GM19372 (cell line): Measurements from ENCODE around the gene TRIO.
"Not testable (repeated sequence)": the region's sequence is repeated elsewhere in the genome, so short reads cannot be mapped to it uniquely, and the experiment has no call there.

Source experiments
- ATAC-seq: cut with Tn5 transposase; IDR thresholded peaks from one replicate; pipeline ENCODE4 v1.9.1; 2021; ENCODE audit warnings: mild to moderate bottlenecking, low read depth, moderate library complexity; ENCODE audit not compliant: unreplicated experiment

TRIO gene

DNA sequence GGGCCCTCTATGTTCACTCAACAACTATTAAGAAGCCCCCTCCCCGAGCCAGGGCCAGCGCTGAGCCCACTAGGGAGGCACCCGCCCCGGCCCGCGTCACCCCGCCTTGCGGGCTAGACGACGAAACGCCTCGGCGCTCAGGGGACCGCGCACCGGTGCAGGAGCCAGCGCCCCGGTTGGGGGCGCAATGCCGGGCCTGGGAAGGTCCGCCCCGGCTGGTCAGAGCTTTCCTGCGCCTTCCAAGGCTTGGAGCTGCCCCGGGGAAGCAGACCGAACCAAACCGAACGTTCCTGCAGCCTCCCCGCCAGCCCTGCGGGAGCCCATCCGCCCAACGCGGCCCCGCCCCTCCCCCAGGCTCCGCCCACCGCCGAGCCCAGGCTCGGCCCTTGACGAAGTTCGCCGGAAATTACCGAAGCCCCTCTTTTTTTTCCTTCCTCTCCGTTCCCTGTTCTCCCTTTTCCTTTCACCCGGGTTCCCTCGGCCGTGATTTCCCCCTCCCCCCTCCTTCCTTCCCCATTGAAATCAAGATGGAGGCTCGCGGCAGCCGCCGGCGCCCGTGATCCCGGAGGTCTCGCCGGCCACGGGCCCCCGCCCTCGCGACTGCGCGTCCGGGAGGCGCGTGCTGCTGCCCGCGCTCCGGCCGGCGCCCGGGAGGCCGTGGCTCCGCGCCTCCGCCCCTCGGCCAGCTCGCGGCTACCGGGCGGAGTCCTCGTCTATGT lies at the start of gene TRIO:
TRIO (plus strand) TSS at position 516 of the 719 bp plus-strand sequence. CDS start 384 bp downstream, outside the sequence.
- peak; percentile 38 for ATAC-seq

DNA sequence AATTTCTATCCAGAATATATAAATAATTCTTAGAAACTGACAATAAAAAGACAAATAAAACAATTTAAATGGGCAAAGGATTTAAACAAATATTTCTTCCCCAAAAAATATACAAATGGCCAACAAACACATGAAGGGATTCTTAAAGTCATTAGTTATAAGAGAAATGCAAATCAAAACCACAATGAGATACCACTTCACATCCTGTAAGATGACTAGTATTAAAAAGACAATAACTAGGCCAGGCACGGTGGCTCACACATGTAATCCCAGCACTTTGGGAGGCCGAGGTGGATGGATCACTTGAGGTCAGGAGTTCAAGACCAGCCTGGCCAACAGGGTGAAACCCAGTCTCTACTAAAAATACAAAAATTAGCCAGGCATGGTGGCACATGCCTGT lies 45.8 kb upstream of the TRIO start:
- not testable (repeated sequence) for ATAC-seq

DNA sequence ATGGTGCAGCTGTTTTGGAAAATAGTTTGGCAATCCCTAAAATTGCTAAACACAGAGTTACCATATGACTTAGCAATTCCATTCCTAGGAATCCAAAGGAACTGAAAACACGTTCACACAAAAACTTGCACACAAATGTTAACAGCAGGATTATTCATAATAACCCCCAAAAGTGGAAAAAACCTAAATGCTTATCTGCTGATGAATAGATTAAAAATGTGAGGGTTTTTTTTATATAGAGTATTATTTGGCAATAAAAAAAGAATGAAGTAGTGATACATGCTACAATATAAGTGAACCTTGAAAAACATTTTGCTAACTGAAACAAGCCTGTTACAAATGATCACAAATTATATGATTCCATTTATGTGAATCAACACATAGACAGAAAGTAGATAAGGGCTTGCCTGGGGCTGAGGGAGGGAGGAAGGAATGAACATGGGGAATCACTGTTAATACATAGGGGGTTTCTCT lies 45.1 kb upstream of the TRIO start:
- no peak for ATAC-seq

DNA sequence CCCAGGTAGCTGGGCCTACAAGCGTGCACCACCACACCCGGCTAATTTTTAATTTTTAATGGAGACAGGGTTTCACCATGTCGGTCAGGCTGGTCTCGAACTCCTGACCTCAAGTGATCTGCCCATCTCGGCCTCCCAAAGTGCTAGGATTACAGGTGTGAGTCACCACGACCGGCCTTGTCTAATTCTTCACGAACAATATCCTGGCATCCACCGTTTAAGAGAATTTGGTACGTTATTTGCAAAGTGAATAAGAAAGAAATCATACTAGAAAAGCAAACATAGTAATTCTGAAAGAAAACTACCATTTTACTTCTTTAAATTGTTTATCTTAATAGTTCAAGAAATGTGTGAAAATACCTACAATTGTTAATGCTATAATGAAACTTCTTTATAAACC lies 42.9 kb upstream of the TRIO start:
- no peak for ATAC-seq

DNA sequence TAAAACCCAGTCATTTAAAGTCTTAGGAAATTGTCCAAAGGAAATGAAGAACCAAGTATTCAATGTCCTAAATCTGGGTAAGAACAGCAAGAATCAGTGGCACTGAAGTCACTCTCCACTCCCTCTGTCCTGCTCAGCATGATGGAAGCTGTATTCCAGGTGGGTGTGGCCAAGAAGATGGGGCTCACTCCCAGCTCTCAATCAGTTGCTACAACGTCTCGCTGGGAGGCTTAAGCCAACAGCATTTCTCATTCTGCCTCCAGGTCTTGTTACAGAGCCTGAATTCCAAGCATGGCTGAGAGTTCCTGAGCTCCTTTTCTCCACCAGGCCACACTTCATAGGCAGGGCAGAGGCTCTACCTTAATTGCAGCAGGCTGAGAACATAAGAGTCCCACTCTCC lies 41.2 kb upstream of the TRIO start:
- ATAC-seq: no peak

DNA sequence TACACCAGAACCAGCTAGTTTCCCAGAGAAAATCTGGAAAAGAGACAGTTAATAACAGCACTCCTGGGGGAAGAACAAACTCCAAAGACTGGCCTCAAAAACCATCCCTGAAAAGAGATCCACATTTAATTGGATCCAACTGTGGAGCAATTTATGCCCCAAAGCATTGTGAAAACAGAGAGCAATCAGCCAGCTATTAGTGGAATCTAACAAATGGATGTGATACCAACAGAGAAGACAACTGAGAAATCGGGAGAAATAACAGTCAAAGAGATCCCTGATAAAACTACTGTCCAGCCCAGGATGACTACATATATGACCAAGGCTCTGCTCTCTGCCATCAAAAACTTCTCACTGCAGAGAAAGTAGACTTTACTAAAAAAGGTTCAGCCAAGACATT lies 40.5 kb upstream of the TRIO start:
- ATAC-seq: no peak

DNA sequence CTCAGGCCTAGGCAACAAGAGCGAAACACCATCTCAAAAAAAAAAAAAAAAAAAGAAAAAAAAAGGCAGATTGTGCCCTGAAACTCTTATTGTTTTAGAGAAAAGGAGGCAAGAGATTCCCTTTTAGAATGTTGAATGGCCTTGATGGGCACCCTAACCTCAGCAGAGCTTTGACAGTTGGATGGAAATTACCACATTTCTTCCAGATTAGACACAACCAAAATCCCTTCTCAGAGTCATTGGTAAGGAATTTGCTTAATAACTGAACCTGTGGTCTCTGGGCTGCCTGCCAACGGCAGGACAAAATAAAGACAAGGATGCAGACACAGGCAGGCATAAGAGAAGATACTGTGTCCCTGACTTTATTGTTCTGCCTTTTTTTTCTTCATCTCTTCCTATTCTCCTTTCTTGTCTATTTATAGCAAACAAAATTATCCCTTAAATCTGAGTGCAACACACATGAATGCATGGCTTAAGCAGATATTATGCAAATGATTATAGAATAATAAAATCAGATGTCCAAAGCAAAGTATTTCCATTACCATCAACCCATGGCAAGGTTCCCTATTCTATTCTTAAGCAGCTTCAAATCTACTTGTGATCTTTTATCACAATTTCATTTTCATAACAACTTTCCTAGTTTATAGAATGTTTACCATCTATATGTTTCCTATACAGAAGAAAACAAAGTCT lies 37.3 kb upstream of the TRIO start:
- ATAC-seq: no peak

DNA sequence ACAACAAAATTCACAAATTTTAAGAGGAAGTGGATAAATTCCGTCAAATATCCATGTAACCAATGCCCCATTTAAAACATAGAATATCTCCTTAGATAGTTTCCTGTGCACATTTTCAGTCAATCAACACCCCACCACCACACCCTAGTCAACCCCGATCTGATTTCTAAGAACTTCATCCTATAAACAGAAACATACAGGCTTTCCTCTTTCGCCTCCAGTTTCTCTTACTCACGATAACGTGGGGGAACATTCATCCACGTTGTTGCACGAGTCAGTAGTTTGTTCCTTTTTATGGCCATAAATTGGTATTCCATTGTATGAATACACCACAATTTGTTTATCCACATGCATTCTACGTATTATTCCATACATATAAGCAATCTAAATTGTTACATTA lies 35.6 kb upstream of the TRIO start:
- no peak for ATAC-seq

DNA sequence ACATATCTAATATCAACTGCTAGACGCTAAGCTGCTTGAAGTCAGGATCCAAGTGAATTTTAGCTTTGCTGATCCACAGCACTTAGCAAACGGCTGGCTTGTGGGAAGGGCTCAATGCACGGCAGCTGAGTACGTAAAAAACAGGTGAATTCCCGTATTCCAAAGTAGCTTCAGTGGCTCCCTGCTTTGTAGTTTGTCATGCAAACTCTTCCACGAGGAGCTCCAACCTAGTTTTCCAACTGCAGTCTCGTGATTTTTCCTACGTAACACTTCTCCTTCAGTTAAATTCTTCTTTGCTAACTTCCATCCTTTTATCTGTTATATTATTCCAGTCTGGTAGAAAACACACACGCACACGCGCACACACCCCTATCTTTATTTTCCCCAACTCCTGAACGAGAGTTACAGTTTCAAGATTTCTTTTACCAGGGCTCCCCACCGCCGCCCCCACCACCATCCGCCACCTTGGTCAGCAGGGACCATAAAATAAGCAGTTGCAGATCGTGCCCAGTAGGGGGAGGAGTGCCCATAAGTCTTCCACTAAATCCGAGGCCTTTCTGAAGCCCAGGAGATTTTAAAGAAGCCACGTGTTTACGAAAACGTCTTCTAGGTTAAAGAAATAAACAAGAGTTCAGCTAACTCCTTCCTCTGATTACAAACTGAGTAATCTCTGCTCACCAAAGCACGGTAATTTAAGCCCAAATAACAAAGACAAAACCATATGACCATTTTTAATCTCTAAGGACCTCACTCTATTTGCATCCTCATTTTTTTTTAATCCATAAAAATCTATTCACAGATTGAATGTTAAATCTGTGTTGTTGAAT lies 34.8 kb upstream of the TRIO start:
- peak; percentile 78 for ATAC-seq

DNA sequence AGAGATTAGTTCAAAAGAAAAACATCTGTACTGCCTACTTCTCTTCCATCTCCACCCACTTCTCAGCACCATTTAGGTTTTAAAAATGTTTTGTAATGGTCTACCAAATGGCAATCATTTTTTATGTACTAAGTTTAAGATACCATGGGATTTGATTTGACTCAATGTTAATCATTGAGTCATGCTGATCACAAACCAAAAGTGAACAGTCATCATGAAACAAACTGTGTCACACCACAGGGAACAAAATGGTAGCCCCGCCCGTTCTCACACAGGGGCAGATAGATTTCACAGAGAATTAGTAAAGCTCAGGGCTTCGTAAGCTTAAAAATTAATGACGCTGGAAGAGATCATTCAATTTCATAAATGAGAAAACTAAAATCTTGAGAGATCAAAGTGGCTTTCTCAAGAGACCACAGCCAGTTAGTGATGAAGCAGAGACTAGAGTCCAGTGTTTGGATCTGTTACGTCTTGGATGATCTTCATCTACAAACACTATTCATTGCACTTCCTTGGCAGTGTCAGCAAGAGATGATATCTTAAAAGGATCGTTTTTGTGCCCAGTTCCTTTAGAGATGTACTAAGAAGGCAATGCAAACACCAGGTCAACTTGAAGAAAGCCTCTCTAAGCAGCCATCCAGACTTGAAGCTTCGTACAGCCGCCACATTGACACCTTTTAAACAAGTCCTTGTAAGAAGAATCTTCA lies 33.9 kb upstream of the TRIO start:
- ATAC-seq: peak; percentile 69

DNA sequence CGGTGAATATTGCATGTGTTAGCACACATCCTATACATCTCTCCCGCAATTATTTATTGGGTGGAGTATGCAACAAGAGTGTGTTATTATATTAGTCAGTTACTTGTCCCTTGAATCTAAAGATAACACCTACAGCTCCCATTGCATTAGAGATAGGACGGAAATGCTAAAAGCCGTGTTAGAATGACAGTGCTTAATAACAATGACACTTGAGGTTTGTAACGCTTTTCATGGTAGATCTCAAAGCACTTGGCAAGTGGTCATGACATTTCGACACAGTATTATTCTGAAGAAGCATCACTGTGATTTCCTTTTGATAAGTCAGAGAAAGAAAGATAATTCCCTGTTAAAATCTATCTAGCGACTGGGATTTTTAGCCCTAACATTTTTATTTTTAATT lies 33.4 kb upstream of the TRIO start:
- no peak for ATAC-seq

DNA sequence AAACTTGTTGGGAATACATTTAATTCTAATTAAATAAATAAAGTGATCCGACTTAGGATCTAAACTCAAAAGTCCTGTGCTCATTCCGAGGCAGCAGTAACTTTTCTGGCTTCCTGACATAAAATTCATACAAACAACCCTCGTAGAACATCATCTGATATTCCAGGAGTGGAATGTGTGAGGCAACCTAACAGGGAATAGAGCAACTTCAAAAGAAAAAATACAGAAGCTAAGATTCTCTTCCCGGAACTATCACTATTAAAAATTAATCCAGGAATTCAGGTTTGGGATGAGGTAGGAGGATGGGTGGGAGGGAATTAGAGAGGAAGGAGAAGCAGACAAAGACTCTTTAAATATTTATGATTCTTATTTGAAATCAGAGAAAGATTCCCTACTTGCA lies 32.9 kb upstream of the TRIO start:
- ATAC-seq: no peak

DNA sequence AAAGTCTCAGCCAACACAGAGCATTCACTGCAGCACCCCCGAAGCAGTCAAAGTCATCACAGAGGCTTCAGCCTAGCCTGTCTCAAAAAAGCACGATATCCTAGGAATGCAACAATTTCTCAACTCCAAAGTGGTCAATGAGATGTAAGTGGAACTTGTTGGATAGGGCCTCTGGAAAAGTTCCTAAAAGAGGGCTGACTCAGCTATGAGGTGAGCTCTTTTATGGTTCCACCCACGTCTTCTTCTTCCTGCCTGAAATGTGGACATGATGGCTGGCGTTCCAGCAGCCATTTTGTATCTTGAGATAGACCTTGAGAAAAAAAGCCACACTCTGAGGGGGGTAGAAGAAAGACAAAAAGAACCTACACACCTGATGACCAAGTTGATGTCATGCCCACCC lies 32.5 kb upstream of the TRIO start:
- ATAC-seq: no peak

DNA sequence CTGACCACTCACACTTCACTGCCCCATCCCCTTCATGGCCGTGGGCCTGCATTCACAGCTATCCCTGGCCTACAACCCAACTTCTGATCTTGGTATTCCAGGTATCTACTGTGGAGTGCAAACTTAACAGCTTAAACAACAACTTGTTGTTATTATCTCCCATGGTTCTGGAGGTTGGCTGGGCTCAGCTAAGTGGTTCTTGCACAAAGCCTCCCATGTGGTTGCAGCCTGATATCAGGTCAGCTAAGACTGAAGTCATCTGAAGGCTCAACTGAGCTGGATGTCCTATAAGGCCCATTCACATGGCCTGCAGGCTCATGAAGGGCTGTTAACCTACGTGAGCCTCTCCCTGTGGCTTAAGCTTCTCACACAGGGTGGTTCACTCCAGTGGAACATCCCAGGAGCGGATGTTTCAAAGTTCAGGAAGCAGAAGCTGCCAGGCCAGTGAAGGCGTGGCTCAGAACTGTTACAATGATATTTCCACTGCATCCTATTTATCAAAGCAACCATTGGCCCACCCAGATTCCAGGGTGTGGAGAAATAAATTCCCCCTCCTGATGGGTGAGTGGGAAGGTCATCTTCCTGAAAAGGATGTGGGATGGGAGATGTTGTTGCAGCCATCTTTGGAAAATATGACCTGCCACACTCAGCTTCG lies 30.0 kb upstream of the TRIO start:
- no peak for ATAC-seq

DNA sequence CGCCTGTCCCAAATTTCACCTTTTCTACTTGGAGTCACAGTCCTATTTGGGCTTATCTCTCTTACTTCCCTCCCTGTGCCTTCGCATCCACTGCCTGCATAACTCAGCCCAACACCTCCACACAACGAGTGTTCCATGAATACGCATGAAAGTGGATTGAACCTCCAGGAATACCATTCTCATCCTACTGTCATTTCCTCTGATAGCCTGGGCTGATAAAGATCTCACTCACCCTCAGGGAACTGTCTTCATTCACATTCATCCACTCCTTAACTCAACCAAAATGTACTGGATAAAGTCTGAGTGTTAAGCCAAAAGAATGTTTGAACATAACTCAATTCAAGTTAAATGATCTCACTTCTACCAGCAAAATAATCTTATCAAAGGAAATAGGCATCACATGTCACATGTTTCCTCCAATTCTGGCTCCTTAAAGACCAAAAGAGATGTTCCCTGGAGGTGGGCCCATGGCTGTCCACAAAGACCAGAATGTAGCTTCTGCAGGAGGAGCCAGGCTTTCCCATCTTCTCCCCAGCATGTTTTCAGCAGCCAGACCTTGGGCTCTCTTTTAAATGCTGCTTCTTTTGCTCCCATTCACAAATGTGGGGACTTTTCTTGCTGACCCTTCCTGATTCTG lies 28.4 kb upstream of the TRIO start:
- ATAC-seq: no peak

DNA sequence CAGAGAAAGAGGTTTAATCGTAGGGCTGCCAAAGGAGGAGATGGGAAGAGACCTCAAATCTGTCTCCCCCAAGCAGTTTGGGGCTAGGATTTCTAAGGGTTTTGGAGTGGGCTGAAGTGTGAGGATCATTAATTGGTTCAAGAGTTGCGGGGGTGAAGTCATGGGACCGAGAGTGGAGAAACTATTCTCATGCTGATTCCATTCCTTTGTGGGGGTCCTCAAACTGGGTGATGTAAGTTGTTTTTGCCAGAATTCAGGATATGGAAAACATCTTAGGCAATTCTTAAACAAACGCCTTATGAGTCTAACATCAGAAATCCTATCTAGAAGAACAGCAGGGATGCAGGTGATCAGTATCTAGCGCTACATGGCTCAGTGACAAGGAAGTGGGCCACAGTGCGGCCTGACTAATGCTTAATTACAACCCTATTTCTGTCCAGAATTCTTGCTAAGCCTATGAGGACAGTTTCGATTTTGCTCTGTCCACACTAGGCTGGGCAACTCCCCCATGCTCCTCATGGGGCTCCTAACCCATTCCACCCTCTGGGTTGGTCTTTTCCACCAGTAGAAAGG lies 27.7 kb upstream of the TRIO start:
- ATAC-seq: no peak

DNA sequence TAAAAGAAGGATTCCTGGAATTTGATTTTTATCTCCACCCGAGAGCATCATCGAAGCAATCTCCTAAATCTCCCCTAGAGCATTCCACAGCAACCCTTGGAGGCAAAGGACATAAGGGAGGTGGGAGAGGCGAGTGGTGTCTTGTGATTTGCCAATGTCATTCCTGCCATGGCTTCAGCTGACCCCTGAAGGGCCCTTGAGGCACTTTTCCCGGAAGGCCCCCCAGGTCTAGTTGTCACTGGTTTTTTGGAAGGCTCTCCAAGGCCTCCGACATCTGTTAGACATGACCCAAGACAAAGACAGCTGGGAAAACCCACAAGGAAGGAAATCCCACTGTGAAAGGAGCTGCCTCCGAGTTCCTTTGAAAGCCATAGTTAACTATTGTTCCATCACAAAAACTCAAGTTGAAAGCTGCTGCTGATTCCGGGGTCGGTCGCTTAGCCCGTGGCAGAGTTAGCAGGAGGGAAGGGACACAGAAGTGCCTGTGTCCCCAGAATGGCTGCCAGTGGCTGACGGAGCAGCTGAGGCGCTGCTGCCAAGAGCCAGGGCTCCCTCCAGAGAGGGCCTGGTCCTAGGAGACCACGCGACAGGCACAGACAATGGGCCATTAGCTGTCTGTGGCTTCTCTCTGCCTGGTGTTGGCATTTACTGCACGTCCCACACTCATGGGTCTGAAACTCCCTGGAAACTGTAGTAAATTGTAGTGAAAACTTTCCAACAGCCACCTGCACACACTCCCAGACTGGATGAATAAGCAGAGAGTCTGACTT lies 24.4 kb upstream of the TRIO start:
- ATAC-seq: no peak

DNA sequence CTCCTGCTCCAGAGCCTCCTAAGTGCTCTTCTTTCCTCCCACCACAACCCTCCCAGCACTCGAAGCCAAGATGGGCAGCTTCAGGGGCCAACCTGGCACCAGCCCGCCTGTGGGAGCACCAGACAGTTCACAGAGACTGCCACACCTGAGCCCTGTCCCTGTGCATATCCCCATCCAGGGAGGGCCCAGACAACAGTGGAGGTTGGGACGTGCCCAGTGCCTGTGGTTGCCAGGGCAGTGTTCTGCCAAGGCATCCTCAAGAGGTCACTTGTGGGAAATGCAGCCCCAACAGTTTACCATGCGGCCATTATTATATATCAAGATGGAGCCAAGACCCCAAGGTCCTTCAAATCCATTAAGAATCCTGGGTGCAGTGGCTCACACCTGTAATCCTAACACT lies 23.0 kb upstream of the TRIO start:
- ATAC-seq: no peak

DNA sequence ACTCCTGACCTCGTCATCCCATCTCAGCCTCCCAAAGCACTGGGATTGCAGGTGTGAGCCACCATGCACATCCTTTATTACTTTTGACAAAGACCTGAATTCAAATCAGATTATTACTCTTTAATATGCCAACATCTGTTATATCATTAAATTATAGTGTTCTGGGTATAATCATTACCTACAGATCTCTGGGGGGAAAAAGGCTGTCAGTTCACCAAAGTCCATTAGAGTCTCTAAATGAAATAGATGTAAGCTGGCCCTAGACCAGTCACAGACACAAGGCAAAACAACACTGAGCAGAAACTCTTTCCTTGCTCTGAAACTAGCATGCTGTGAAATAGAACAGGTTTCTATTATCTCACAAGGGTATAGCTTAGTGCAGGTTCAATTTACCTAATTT lies 21.6 kb upstream of the TRIO start:
- no peak for ATAC-seq
